ENCODE data around the gene SH2B3.
A peak's percentile ranks its signal among the peaks of the same experiment; 100 is the strongest.

The SH2B3 gene

DNA sequence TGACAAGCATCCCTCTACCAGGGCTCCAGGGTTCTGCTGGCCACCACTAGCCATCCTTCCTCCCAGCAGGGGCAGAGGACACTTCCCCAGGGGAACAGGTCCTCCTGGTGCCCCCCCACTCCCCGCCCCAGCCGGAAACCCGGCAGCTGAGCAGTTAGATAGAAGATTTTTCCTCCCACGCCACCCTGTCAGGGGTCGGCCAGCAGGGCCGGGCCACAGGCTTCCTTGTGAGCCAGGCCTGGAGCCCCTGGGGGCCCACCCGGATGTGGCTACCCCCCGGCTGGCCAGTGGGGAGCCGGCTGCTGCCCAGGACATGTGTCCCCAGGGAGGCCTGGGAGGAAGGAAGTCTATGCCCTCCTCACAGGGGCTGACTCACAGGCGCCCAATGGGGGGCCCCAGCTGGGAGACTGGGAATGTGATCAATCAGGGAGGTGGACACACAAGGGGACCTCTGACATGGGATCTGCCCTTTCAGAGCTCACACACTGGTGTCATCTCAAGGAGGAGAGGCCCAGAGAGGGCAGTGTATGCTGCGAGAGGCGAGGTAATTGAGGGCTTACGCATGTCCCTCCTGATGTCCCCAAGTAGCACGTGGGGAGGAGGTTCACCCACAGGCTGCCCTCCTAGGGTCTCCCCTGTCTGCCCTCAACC is 4.2 kb downstream of the SH2B3 start:
- peak; percentile 35 for DNase-seq (ENCODE audit: low spot score)

DNA sequence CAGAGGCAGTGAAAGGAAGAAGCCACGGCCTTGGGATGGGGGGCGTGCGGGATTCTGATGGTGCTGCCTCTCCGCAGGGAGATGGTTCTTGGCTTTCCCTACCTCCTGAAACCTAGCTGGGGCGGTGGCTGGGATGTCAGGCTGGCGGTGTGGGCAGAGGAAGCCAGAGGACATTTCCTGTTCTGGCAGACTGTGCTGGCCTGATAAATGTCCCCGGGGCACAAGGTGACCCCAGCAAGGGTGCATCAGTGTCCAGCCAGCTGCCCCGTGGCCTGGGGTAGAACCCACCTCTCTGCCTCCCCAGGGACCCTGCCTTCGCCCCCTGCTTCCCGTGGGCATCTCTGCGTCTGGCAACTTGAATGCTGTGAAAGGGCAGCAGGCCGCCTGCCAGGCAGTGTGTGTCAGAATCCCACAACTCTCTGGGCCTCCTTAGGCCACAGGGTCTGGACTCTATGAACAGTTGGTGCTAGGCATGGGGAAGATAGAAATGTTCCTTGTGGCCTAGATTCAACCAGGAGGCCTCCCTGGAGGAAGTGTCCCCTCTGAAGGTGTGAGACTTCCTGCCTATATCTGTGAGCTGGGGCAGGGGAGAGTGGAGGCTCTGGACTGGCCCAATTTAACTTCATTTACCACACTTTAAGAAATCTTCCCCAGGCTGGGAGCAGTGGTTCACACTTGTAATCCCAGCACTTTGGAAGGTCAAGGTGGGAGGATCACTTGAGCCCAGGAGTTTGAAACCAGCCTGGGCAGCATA is 4.9 kb downstream of the SH2B3 start:
- DNase-seq (ENCODE audit: low spot score), result no peak

DNA sequence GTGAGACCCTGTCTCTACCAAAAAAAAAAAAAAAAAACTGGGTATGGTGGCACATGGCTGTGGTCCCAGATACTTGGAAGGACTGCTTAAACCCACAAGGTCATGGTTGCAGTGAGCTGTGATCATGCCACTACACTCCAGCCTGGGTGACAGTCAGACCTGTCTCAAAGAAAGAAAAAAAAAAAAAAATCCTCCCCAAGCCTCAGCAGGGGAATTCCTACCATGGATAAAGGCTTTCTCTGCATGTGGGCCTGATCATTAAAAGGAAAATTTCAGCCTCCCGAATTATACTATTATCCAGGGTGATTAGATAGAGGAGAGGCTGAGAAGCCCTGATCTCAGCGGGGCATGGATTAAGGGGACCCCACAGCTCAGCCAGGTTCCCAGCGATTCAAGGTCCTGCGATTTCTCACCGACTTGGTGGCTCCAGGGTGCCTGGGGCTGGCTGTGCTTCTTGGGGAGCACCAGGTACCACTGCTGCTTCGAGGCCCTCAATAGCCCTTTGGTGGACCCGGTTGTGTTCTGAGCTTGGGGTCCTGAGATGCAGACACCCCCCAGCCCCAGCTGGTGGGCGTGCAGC is 5.6 kb downstream of the SH2B3 start:
- no peak for DNase-seq (ENCODE audit: low spot score)

DNA sequence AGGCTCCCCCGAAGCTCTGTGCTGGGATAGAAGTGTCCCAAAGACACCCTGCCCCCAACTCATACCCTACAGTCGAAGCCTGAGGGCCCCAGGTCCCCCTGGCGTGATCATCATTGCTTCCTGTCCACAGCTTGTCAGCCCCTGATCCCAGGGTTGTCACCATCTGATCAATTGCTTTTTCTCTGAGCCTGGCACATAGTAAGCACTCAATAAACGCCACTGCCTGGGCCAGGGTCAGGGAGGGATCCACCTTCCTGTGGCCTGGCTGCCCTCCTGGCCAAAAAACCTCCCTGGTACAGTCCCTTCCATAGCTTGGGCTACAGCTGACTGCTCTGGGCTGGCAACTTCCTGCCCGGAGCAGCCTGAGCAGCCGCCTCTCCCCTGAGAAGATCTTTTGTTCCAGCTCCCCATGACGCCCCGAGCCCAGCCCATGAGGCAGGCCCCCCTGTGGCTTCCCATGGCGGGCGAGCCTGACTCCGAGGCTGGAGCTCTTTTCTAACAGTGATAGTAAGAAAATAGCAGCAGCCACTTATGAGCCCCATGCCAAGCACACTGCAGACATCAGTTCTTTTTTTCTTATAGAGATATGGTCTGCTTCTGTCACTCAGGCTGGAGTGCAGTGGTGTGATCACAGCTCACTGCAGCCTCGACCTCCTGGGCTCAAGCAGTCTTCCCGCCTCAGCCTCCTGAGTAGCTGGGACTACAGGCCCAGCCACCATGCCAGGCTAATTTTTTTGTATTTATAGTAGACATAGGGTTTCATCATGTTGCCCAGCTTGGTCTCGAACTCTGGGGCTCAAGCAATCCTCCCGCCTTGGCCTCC is 6.5 kb downstream of the SH2B3 start:
- no peak for DNase-seq (ENCODE audit: low spot score)

DNA sequence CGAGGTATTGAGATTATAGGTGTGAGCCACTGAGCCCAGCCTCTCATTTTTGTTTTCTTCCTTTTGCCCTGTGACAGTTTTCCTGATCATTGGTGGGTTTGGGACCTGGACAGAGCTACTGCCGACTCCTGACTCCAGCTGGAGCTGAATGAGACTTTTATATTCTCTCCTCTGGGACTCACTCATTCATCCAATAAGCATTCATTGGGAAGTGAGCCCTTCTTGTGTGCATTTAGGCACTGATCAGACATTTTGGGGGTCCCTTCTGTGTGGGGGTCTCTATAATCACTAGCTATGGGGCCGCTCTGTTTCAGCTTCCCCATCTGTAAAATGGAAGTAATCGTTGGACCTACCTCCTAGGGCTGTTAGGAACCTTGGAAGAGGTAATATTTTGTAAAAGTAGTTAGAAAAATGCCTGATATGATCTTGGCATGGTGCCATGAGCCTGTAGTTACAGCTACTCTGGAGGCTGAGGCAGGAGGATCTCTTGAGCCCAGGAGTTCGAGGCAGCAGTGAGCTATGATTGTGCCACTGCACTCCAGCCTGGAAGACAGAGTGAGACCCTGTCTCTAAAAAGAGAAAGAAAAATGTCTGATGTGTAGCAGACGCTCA is 7.2 kb downstream of the SH2B3 start:
- DNase-seq (ENCODE audit: low spot score), result no peak

DNA sequence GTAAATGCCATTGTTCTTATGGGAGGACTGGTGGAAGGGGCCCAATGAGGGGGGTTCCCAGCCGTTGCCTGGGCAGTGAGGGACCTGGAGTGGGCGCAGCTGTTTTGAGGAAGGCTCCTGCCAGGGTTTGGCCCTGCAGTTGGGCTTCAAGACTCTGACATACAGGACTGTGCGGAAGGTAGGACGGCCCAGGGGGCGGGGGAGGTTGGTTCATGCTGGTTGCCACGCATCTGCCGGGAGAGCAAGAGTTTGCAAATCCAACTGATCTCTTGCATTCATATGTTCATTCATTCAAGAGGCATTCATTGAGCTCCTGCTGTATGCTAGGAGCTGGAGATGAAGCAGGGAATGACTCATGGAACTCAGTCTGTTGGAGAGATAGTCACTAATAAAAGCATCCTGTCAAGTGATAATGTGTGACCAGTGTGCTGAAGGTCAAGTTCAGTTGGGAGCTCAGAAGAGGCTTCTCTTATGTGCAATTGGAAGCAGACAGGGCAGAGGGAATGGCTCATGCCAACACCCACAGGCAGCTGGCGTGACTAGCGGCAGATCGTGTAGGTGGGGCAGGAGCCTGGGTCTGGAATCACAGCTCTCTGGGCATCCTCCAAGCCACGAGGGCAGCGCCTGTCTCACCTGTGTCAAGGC is 7.8 kb downstream of the SH2B3 start:
- DNase-seq (ENCODE audit: low spot score), result peak; percentile 76

DNA sequence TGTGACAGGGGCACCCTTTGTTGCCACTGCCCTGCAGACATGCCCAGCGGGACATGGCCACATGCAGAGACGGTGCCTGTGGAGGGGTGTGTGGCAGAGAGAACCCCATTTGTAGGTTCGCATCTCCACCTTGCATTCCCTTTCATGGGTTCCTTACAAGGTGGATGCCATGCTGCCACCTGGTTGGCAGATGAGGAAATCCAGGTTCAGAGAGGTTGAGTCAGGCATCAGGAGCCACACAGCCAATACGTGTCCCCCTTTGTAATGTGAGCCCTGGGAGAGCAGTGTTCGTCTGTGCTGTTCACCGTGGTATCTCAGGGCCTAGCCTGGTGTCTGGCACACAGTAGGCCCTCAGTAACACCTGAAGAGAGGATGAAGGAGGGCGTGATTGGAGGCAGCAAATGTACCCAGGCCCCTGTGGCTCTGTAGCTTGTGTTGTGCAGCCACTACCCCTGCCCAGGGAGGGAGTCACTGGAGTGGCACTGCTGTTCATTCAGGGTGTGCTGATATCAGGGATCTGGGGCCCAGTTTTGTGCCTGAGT is 9.1 kb downstream of the SH2B3 start:
- DNase-seq (ENCODE audit: low spot score), result no peak

DNA sequence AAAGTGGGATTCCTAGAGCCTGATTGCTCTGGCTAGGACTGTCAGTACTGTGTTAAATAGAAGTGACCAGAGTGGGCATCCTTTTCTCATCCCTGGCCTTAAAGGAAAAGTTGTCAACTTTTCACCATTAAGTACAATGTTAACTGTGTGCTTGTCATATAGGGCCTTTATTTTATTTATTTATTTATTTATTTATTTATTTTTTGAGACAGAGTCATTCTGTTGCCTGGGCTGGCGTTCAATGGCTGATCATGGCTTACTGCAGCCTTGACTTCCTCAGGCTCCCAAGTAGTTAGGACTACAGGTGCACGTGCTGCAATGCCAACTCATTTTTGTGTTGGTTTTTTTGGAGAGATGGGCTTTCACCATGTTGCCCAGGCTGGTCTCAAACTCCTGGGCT is 11.6 kb downstream of the SH2B3 start:
- DNase-seq (ENCODE audit: low spot score), result no peak

DNA sequence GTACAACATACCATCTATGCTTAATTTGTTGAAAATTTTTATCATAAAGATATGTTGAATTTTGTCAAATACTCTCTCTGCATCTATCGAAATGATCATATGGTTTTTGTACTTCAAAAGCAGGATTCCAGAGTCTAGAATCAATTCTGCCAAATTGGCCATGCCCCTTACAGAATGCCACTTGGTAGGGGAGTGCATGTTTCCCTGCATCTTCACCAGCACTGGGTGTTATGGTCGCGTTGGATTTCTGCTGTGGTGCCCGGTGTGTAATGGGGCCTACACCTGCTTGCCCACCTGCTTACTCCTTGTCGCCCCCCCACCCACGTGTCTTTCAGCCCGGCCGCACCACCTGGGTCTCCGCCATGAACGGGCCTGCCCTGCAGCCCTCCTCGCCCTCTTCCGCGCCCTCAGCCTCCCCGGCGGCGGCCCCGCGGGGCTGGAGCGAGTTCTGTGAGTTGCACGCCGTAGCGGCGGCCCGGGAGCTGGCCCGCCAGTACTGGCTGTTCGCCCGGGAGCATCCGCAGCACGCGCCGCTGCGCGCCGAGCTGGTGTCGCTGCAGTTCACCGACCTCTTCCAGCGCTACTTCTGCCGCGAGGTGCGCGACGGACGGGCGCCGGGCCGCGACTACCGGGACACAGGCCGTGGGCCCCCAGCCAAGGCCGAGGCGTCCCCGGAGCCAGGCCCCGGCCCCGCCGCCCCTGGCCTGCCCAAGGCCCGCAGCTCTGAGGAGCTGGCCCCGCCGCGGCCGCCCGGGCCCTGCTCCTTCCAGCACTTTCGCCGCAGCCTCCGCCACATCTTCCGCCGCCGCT is 12.3 kb downstream of the SH2B3 start:
- no peak for DNase-seq (ENCODE audit: low spot score)

DNA sequence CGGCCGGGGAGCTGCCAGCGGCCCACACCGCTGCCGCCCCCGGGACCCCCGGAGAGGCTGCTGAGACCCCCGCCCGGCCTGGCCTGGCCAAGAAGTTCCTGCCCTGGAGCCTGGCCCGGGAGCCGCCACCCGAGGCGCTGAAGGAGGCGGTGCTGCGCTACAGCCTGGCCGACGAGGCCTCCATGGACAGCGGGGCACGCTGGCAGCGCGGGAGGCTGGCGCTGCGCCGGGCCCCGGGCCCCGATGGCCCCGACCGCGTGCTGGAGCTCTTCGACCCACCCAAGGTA is 12.8 kb downstream of the SH2B3 start:
- no peak for DNase-seq (ENCODE audit: low spot score)

DNA sequence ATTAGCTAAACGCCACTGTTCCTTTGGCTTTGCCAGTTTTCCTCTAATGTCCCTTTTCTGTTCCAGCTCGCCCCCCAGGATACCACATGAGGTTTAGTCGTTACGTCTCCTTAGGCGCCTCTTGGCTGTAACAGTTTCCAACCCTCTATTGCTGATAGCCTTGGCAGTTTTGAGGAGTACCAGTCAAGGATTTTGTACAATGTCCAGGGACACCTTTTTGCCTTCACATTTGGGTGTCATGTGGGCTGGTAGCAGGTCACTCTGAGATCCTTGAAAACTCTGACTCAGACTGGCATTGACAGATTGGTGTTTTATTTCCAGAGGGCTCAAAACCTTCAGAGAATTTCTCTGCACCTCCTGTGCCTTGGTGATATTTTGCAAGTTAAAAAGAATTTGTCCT is 14.1 kb downstream of the SH2B3 start:
- no peak for DNase-seq (ENCODE audit: low spot score)

DNA sequence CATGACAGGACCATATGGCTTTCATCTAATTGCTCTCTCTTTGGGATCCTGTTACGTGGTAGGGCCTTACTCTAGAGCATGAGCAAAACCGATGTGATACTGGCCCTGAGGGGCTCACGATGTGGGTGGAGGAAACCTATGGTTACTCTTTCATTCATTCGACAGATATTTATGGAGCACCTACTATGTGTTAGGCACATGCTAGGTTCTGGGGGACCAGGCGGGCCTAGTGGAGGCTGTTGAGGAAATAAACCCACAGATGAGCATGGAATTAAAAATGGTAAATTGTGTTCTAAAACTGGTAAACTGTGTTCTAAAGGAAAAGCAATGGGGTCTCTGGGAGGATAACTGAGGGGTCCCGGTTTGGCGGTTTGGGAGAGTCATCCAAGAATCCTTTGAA is 14.8 kb downstream of the SH2B3 start:
- no peak for DNase-seq (ENCODE audit: low spot score)

DNA sequence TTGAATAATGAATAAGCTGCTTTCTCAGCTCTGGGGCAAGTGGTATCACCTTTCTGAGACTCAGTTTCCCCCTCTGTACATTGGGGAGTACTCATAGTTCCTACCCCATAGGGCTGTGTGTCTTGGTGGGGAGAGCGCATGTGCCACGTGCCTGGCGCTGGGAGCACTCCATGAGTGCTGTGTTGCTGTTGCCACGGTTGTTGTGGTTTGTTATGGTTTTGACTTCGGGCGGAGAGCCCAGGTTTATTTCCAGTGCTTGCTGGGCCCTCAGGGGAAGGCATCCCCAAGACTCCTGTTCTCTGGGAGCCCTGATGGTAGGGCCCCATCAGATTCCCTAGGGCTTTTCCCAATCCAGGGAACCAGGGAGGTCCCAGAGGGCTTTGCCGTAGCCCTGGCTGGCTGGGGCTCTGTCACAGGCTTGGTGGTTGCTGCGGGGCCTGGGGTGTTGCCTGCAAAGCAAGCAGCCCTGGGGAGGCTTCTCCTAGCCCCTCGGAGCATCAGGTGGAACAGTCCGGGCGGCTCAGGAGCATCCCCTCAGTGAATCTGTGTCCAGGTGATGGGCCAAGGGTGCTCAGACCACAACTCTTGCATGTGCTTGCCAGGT is 18.6 kb downstream of the SH2B3 start:
- DNase-seq (ENCODE audit: low spot score), result no peak

DNA sequence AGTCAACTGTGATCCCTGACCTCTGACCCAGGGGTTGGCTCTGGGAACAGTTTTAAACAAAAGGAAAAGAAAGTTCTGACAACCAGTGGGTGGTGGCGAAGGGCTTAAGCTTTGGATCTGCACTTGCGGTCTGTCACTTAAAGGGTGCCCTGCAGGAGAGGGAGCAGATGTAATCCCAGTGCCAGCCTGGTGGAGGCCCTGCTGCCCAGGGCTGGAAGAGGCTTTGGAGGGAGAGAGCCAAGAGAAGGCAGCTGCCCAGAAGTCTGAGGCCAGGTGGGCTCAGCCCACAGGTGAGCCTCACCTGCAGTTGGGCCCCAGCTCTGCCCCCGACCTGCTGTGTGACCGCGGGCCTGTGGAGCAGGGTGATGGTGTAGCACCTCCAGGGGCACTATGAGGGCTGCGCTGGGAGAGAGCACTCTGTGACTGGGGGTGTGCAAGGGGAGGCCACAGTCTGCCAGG is 19.1 kb downstream of the SH2B3 start:
- no peak for DNase-seq (ENCODE audit: low spot score)

DNA sequence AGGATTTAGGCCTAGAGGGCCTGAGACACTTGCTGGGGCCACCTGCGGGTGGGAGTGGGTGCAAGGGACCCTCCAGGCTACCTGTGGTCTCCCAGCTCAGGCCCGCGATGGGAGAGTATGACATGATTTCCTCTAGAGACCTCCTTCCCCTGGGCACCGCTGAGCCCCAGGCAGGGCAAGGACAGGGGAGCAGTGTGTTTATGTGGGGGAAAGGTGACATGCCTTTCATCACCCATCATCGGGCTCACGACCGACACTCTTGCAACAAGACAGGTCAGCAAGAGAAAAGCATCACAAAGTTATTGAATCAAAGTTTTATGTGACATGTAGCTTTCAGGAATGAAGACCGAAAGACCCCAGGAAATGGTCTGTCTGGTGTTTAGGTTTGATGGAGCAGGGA is 19.9 kb downstream of the SH2B3 start:
- peak; percentile 53 for DNase-seq (ENCODE audit: low spot score)

DNA sequence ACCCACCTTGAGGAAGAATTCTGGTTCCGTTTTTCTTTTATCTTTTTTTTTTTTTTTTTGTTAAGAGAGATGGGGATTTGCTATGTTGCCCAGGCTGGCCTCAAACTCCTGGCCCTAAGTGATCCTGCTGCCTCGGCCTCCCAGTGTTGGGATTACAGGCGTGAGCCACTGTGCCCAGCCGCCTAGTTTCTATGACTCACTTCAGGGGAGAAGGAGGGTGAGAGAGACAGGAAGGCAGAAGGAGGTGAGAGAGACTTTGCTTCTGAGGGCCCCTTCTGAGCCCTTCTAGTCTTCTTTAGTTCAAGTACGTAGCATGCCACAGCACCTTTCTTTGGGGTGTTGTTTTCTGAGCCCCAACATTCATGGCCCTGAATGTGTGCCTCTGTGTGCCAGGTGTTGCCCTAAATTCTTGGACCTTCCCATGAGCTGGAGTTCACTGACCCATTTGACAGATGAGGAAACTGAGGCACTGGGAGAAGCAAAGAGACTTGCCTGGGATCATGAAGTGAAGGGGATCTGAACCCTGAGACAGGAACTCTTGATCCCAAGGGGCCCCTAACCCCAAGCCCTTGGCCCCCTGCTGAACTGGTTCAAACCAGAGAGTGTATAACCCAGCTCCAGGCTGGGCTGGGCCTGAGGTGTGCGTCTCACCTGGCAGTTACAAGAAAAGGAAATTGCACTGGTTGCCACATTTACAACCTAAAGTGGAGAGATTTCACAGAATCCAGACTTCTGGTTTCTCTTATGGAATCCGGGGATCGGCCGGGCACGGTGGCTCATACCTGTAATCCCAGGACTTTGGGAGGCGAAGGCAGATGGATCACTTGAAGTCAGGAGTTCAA is 20.8 kb downstream of the SH2B3 start:
- DNase-seq (ENCODE audit: low spot score), result no peak

DNA sequence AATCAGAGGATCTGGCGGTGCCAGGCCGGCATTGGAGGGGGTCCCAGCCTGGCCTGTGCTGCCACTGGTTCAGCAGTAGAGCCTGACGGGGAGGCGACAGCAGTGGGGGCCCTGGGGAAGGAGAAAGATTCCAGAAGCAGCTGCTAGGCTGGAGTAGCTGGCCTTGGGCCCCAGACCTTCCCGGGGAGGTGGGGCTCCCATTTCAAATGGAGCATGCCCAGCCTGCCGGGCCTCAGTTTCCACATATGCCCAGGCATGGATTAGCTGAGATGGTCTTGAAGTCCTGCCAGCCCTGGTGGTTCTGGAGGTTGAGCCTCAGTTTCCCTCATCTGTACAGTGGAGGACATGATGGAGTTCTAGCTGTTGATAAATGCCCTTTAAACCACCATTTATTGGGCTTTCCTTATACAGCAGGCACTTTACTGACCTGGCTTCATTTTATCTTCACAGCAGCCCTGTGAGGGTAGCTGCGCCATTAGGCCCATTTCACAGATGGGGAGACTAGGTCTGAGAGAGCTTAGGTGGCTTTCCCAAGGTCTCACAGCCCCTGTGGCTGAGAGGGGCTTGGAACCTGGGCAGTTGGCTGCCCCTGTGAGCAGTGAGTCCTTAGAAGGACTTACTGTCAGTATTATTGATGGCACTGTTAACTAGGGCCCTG is 21.8 kb downstream of the SH2B3 start:
- no peak for DNase-seq (ENCODE audit: low spot score)

DNA sequence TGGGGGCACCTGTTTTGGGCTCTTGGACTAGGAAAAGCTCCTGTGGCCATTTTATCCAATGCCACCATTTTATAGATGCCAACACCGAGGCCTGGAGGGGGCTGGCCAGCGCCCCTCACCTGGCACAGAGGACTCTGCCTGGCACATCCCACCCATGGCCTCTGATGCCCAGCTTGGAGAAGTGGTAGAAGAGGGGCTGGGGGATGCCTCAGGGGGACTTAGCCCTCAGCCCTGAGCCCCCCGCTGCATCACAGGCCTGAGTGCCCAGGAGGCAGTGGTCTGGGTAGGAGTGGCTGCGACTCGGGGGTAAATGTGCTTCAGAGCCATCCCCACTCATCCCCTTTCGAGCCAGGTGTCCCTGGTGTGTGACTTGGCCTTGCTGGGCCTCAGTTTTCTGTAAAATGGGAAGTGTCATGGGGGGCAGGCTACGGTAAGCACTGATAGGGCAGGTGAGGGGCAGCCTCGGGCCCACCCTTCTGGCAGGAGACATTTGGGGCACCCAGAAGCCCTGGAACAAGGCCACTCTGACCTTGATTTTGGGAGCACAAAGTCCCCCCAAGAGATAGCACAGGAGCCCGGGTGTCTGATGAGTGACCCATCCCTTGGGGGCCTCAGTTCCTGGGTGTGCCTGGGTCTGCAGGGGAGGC is 22.5 kb downstream of the SH2B3 start:
- DNase-seq (ENCODE audit: low spot score), result no peak
